HG02571 (cell line): ENCODE measurements around the gene HRAS.

Experiments
- ATAC-seq: cut with Tn5 transposase; IDR thresholded peaks from one replicate; pipeline ENCODE4 v1.9.1; 2021; ENCODE audit warnings: mild to moderate bottlenecking, moderate library complexity; ENCODE audit not compliant: unreplicated experiment

Gene HRAS

GRCh38 chr11:554428-555226 is 19.3 kb upstream of the HRAS start:
- no peak for ATAC-seq

GRCh38 chr11:553988-554340 is 18.6 kb upstream of the HRAS start:
- no peak for ATAC-seq

GRCh38 chr11:553083-553987 is 18.0 kb upstream of the HRAS start:
- ATAC-seq: no peak

- no peak for ATAC-seq
Measured at GRCh38 chr11:551596-551995, 16.2 kb upstream of the HRAS start.

- no peak for ATAC-seq
Measured at GRCh38 chr11:551131-551530, 15.8 kb upstream of the HRAS start.

- no peak for ATAC-seq
Measured at GRCh38 chr11:550746-551085, 15.3 kb upstream of the HRAS start.

- no peak for ATAC-seq
Measured at GRCh38 chr11:550021-550745, 14.8 kb upstream of the HRAS start.

- ATAC-seq: no peak
Measured at GRCh38 chr11:548700-549603, 13.6 kb upstream of the HRAS start.

GRCh38 chr11:545171-545570 is 9.8 kb upstream of the HRAS start:
- ATAC-seq: no peak

- ATAC-seq: no peak
Measured at GRCh38 chr11:544817-545166, 9.4 kb upstream of the HRAS start.

- no peak for ATAC-seq
Measured at GRCh38 chr11:541433-541885, 6.1 kb upstream of the HRAS start.

- ATAC-seq: no peak
Measured at GRCh38 chr11:540583-541432, 5.4 kb upstream of the HRAS start.

GRCh38 chr11:539971-540481 is 4.7 kb upstream of the HRAS start:
- no peak for ATAC-seq

- no peak for ATAC-seq
Measured at GRCh38 chr11:538431-539051, 3.2 kb upstream of the HRAS start.

- ATAC-seq: no peak
Measured at GRCh38 chr11:537622-538430, 2.5 kb upstream of the HRAS start.

- peak; percentile 41 for ATAC-seq
Measured at GRCh38 chr11:536841-537621, 1.7 kb upstream of the HRAS start, which contains the start of gene LRRC56. TSS of gene LRRC56 (plus strand) at chr11:537527. CDS start at chr11:540685, 3,158 bp downstream.

- ATAC-seq: no peak
Measured at GRCh38 chr11:535210-535518, 212 bp downstream of the HRAS start.
